IMR-90 (cell line): ENCODE data around the gene OGFR.

Experiments
- BHLHE40 ChIP-seq: fragments of 150-350 bp; IDR thresholded peaks from 2 replicates; pipeline ENCODE4 v1.6.1; 2016; ENCODE audit warnings: mild to moderate bottlenecking, low read depth, low read length
- CEBPB ChIP-seq: IDR thresholded peaks from 2 replicates; pipeline ENCODE4 v1.6.1; 2012; ENCODE audit warnings: low read depth, low read length, improper control_type of control experiment
- CHD1 ChIP-seq: IDR thresholded peaks from 2 replicates; pipeline ENCODE4 v1.6.1; 2012; ENCODE audit warnings: low read depth, low read length, improper control_type of control experiment
- MAFK ChIP-seq: IDR thresholded peaks from 2 replicates; pipeline ENCODE4 v1.6.1; 2012; ENCODE audit warnings: low read depth, low read length, improper control_type of control experiment
- MXI1 ChIP-seq: IDR thresholded peaks from 2 replicates; pipeline ENCODE4 v1.6.1; 2012; ENCODE audit warnings: low read depth, mild to moderate bottlenecking, low read length, moderate library complexity, borderline replicate concordance
- POLR2A ChIP-seq: IDR thresholded peaks from 2 replicates; pipeline ENCODE4 v1.6.1; 2012; ENCODE audit warnings: mild to moderate bottlenecking, low read depth, low read length
- RAD21 ChIP-seq: IDR thresholded peaks from 2 replicates; pipeline ENCODE4 v1.6.1; 2012; ENCODE audit warnings: low read length, improper control_type of control experiment
- TF ChIP-seq, protein P1 (sequence below): conservative IDR thresholded peaks from 2 replicates; pipeline ENCODE4 v1.5.1; 2012; ENCODE audit warnings: mild to moderate bottlenecking, low read depth, low read length, improper control_type of control experiment
- TF ChIP-seq, protein P2 (sequence below): fragments of 150-350 bp; IDR thresholded peaks from 2 replicates; pipeline ENCODE4 v1.6.1; 2017; ENCODE audit warnings: mild to moderate bottlenecking, antibody characterized with exemption, low read length, low read depth

DNA sequence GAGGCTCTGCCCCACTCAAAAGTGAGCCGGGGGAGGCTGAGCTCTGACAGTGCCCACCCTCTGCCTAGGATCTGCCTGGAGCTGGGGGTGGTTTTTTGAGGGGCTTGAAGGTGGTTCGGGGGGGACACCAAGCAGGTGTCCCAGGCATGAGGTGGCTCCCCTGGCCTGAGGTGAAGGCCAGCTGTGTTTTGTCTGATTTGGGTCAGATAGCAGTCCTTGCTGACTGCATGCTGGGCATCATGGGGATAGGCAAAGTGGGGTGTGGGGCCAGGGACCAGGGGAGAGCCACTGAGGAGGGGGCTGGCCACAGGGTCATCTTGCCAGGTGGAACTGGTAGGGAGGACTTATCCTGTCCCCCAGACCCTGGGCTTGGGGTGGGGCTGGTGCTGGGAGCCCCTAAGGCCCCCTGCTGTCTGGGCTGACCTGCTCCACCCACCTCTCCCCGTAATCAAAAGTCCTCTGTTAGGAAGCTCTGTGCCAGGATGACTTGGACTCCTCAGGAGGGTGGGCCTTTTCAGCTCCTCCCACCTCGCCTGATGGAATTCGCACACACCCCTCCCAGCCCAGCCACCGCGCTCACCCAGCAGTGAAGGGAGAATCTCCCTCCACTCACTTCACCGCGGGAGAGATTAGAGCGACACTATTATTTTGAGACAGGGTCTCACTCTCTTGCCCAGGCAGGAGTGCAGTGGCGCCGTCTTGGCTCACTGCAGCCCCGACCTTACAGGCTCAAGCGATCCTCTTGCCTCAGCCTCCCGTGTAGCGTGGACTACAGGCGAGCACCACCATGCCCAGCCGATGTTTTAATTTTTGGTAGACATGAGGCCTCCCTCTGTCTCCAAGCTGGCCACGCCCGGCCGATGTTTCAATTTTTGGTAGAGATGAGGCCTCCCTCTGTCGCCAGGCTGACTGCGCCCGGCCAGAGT, 10.7 kb downstream of the OGFR start:
- TF ChIP-seq, protein P1, sequence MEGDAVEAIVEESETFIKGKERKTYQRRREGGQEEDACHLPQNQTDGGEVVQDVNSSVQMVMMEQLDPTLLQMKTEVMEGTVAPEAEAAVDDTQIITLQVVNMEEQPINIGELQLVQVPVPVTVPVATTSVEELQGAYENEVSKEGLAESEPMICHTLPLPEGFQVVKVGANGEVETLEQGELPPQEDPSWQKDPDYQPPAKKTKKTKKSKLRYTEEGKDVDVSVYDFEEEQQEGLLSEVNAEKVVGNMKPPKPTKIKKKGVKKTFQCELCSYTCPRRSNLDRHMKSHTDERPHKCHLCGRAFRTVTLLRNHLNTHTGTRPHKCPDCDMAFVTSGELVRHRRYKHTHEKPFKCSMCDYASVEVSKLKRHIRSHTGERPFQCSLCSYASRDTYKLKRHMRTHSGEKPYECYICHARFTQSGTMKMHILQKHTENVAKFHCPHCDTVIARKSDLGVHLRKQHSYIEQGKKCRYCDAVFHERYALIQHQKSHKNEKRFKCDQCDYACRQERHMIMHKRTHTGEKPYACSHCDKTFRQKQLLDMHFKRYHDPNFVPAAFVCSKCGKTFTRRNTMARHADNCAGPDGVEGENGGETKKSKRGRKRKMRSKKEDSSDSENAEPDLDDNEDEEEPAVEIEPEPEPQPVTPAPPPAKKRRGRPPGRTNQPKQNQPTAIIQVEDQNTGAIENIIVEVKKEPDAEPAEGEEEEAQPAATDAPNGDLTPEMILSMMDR, result no peak
- TF ChIP-seq POLR2A (no peak), BHLHE40 (no peak), MAFK (no peak), CEBPB (no peak), MXI1 (no peak), RAD21 (no peak), CHD1 (no peak)
- TF ChIP-seq, protein P2, sequence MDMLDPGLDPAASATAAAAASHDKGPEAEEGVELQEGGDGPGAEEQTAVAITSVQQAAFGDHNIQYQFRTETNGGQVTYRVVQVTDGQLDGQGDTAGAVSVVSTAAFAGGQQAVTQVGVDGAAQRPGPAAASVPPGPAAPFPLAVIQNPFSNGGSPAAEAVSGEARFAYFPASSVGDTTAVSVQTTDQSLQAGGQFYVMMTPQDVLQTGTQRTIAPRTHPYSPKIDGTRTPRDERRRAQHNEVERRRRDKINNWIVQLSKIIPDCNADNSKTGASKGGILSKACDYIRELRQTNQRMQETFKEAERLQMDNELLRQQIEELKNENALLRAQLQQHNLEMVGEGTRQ, result no peak
